HepG2 (cell line): Measurements from ENCODE around the gene THADA. TPM values are rescaled to one million over a fixed set of nuclear protein-coding genes. Genes with fewer than 3 reads are reported as not detected.
A peak's percentile ranks its signal among the peaks of the same experiment; 100 is the strongest.

ENCODE experiments used
- CCDC6 ChIP-seq: sonication (generic); formaldehyde crosslinking; IDR thresholded peaks from 2 replicates; pipeline ENCODE4 v1.8.1; 2022; ENCODE audit warnings: mild to moderate bottlenecking, missing genetic modification reagents, moderate library complexity
- DDIT3 ChIP-seq: sonication (generic); formaldehyde crosslinking; IDR thresholded peaks from 2 replicates; pipeline ENCODE4 v1.4.0; 2020; ENCODE audit warnings: mild to moderate bottlenecking, missing genetic modification reagents
- EHMT2 ChIP-seq: fragments of 200-600 bp; sonication (generic); IDR thresholded peaks from 2 replicates; pipeline ENCODE4 v1.7.0; 2017; ENCODE audit warnings: antibody characterized with exemption, low read depth, low read length, borderline replicate concordance
- MAFK ChIP-seq, 2 experiments: IDR thresholded peaks in 1 of 2; conservative IDR thresholded peaks in 1 of 2; 2 replicates each; pipeline ENCODE4 v1.6.1; 2011; ENCODE audit warnings: improper control_type of control experiment in 2 of 2, low read length in 2 of 2
- MEIS2 ChIP-seq: sonication (generic); formaldehyde crosslinking; IDR thresholded peaks from 2 replicates; pipeline ENCODE4 v1.9.0; 2021; ENCODE audit warnings: mild to moderate bottlenecking, missing genetic modification reagents
- PLSCR1 ChIP-seq: sonication (generic); formaldehyde crosslinking; IDR thresholded peaks from 2 replicates; pipeline ENCODE4 v1.5.0; 2020; ENCODE audit warnings: missing genetic modification reagents, mild to moderate bottlenecking, borderline replicate concordance
- REL ChIP-seq: sonication (generic); formaldehyde crosslinking; conservative IDR thresholded peaks from 2 replicates; pipeline ENCODE4 v1.8.0; 2022; ENCODE audit warnings: mild to moderate bottlenecking, missing genetic modification reagents, moderate library complexity
- RXRB ChIP-seq: IDR thresholded peaks from 2 replicates; pipeline ENCODE4 v1.6.1; 2016; ENCODE audit warnings: borderline replicate concordance, missing genetic modification reagents, missing compliant biosample characterization
- SMARCC2 ChIP-seq: fragments of 450-650 bp; IDR thresholded peaks from 2 replicates; pipeline ENCODE4 v1.6.1; 2017; ENCODE audit warnings: antibody characterized with exemption, mild to moderate bottlenecking
- ZFP82 ChIP-seq: sonication (generic); formaldehyde crosslinking; IDR thresholded peaks from 2 replicates; pipeline ENCODE4 v1.5.1; 2020; ENCODE audit warnings: mild to moderate bottlenecking, missing genetic modification reagents, borderline replicate concordance
- ZNF138 ChIP-seq: sonication (generic); formaldehyde crosslinking; IDR thresholded peaks from 2 replicates; pipeline ENCODE4 v1.5.0; 2020; ENCODE audit warnings: mild to moderate bottlenecking, low read depth, missing genetic modification reagents
- ZNF256 ChIP-seq: sonication (generic); formaldehyde crosslinking; conservative IDR thresholded peaks from 2 replicates; pipeline ENCODE4 v1.4.0; 2020; ENCODE audit warnings: missing genetic modification reagents
- ZNF557 ChIP-seq: sonication (generic); formaldehyde crosslinking; IDR thresholded peaks from 2 replicates; pipeline ENCODE4 v1.4.0; 2020; ENCODE audit warnings: missing genetic modification reagents
- ZNF761 ChIP-seq: sonication (generic); formaldehyde crosslinking; conservative IDR thresholded peaks from 2 replicates; pipeline ENCODE4 v1.4.0; 2020; ENCODE audit warnings: mild to moderate bottlenecking, missing genetic modification reagents
- ZNF883 ChIP-seq: sonication (generic); formaldehyde crosslinking; IDR thresholded peaks from 2 replicates; pipeline ENCODE4 v1.5.1; 2020; ENCODE audit warnings: mild to moderate bottlenecking, missing genetic modification reagents; ENCODE audit errors: not compliant biosample characterization
- polyA plus RNA-seq, 8 experiments: library from polyadenylated mRNA; depleted of rRNA in 3 of 8; stranded (reverse) in 7 of 8; unstranded in 1 of 8; fragments of >200 nt; fragmentation: Illumina TruSeq in 4 of 8; extraction: Trizol in 4 of 8; gene quantifications; 2 replicates each; pipeline versions ENCODE4 v1.2.1 to v1.2.3, GENCODE V29; 2011 to 2016; ENCODE audit warnings: low read depth in 4 of 8, missing spikeins in 1 of 8, mixed read lengths in 1 of 8; ENCODE audit not compliant: insufficient read depth in 1 of 8
- total RNA-seq, 5 experiments: library from RNA; depleted of rRNA; stranded (reverse); fragments of >200 nt; fragmentation: Illumina TruSeq; extraction: Trizol; gene quantifications; 2 replicates each; pipeline ENCODE4 v1.2.3, GENCODE V29; 2016; ENCODE audit warnings: low read depth in 1 of 5
- TF ChIP-seq, protein P1 (sequence below): sonication (generic); formaldehyde crosslinking; IDR thresholded peaks from 2 replicates; pipeline ENCODE4 v1.4.0; 2020; ENCODE audit warnings: missing genetic modification reagents
- TF ChIP-seq, protein P2 (sequence below): sonication (generic); formaldehyde crosslinking; IDR thresholded peaks from 2 replicates; pipeline ENCODE4 v1.5.0; 2020; ENCODE audit warnings: mild to moderate bottlenecking, missing genetic modification reagents, borderline replicate concordance

THADA gene
- total and polyA plus RNA-seq, 2 of the 13 experiments (the other 11 are each of a cell fraction or from before 2014, with no cell fraction given), result 12.7 to 21.7 TPM

GRCh38 chr2:43595603-43596412, at the start of gene THADA (continued):
- TF ChIP-seq, protein P1, sequence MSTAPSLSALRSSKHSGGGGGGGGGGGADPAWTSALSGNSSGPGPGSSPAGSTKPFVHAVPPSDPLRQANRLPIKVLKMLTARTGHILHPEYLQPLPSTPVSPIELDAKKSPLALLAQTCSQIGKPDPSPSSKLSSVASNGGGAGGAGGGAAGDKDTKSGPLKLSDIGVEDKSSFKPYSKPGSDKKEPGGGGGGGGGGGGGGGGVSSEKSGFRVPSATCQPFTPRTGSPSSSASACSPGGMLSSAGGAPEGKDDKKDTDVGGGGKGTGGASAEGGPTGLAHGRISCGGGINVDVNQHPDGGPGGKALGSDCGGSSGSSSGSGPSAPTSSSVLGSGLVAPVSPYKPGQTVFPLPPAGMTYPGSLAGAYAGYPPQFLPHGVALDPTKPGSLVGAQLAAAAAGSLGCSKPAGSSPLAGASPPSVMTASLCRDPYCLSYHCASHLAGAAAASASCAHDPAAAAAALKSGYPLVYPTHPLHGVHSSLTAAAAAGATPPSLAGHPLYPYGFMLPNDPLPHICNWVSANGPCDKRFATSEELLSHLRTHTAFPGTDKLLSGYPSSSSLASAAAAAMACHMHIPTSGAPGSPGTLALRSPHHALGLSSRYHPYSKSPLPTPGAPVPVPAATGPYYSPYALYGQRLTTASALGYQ (CRISPR knock-in tag), result peak; percentile 52; the same call in 1 of the 2 replicates
- 0 out of 2 replicates have a peak, but pooled peaks have one; percentile 43 for TF ChIP-seq ZNF138 (CRISPR knock-in tag)
- TF ChIP-seq DDIT3 (CRISPR knock-in tag), result peak; percentile 74; the same call in 1 of the 2 replicates
- TF ChIP-seq EHMT2, result no peak
- TF ChIP-seq REL (CRISPR knock-in tag), result peak; percentile 91
- TF ChIP-seq PLSCR1, result no peak
- TF ChIP-seq RXRB, result peak; percentile 8; the same call in 1 of the 2 replicates
- 0 out of 2 replicates have a peak, but pooled peaks have one; percentile 49 for TF ChIP-seq ZNF256 (CRISPR knock-in tag)
- no peak for TF ChIP-seq ZNF761
- TF ChIP-seq ZFP82 (CRISPR knock-in tag), result no peak
- TF ChIP-seq ZNF883 (CRISPR knock-in tag), result peak; percentile 91
- no peak; the same call in 1 of the 2 replicates for TF ChIP-seq CCDC6 (CRISPR knock-in tag)
- no peak; the same call in none of the 2 replicates for TF ChIP-seq ZNF557 (CRISPR knock-in tag)
- TF ChIP-seq MEIS2, result no peak; the same call in 1 of the 2 replicates
- TF ChIP-seq, protein P2, sequence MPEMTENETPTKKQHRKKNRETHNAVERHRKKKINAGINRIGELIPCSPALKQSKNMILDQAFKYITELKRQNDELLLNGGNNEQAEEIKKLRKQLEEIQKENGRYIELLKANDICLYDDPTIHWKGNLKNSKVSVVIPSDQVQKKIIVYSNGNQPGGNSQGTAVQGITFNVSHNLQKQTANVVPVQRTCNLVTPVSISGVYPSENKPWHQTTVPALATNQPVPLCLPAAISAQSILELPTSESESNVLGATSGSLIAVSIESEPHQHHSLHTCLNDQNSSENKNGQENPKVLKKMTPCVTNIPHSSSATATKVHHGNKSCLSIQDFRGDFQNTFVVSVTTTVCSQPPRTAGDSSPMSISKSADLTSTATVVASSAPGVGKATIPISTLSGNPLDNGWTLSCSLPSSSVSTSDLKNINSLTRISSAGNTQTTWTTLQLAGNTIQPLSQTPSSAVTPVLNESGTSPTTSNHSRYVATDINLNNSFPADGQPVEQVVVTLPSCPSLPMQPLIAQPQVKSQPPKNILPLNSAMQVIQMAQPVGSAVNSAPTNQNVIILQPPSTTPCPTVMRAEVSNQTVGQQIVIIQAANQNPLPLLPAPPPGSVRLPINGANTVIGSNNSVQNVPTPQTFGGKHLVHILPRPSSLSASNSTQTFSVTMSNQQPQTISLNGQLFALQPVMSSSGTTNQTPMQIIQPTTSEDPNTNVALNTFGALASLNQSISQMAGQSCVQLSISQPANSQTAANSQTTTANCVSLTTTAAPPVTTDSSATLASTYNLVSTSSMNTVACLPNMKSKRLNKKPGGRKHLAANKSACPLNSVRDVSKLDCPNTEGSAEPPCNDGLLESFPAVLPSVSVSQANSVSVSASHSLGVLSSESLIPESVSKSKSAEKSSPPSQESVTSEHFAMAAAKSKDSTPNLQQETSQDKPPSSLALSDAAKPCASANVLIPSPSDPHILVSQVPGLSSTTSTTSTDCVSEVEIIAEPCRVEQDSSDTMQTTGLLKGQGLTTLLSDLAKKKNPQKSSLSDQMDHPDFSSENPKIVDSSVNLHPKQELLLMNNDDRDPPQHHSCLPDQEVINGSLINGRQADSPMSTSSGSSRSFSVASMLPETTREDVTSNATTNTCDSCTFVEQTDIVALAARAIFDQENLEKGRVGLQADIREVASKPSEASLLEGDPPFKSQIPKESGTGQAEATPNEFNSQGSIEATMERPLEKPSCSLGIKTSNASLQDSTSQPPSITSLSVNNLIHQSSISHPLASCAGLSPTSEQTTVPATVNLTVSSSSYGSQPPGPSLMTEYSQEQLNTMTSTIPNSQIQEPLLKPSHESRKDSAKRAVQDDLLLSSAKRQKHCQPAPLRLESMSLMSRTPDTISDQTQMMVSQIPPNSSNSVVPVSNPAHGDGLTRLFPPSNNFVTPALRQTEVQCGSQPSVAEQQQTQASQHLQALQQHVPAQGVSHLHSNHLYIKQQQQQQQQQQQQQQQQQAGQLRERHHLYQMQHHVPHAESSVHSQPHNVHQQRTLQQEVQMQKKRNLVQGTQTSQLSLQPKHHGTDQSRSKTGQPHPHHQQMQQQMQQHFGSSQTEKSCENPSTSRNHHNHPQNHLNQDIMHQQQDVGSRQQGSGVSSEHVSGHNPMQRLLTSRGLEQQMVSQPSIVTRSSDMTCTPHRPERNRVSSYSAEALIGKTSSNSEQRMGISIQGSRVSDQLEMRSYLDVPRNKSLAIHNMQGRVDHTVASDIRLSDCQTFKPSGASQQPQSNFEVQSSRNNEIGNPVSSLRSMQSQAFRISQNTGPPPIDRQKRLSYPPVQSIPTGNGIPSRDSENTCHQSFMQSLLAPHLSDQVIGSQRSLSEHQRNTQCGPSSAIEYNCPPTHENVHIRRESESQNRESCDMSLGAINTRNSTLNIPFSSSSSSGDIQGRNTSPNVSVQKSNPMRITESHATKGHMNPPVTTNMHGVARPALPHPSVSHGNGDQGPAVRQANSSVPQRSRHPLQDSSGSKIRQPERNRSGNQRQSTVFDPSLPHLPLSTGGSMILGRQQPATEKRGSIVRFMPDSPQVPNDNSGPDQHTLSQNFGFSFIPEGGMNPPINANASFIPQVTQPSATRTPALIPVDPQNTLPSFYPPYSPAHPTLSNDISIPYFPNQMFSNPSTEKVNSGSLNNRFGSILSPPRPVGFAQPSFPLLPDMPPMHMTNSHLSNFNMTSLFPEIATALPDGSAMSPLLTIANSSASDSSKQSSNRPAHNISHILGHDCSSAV, result no peak
- TF ChIP-seq SMARCC2, result 0 out of 2 replicates have a peak, but pooled peaks have one; percentile 75
- TF ChIP-seq MAFK (conservative IDR thresholded peaks at IDR 0.05 in 1 of 2, IDR thresholded peaks at IDR 0.05 in 1 of 2; ENCODE audit: low read length in 2 of 2), result no peak
